ENCODE results near the gene NFE2L3.

DNA sequence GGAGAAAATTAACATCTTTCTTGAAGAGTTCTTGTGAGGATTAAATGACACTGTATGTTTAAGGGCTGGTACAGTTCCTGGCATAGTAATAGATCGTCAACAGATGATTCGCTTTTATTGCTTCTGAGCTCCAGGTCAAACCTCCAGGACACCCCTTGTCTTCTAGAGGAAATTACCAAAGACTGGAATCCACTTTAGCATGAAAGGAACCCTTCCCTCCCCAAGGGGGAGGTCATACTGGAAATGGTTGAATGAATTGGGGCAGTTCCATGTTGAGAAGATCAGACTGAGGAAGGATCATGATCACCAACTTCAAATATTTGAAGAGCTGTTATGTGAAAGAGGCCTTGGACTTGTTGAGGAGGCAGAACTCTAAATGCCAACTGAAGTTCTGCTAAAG is 8.9 kb downstream of the NFE2L3 start:
- TF ChIP-seq, protein P1, sequence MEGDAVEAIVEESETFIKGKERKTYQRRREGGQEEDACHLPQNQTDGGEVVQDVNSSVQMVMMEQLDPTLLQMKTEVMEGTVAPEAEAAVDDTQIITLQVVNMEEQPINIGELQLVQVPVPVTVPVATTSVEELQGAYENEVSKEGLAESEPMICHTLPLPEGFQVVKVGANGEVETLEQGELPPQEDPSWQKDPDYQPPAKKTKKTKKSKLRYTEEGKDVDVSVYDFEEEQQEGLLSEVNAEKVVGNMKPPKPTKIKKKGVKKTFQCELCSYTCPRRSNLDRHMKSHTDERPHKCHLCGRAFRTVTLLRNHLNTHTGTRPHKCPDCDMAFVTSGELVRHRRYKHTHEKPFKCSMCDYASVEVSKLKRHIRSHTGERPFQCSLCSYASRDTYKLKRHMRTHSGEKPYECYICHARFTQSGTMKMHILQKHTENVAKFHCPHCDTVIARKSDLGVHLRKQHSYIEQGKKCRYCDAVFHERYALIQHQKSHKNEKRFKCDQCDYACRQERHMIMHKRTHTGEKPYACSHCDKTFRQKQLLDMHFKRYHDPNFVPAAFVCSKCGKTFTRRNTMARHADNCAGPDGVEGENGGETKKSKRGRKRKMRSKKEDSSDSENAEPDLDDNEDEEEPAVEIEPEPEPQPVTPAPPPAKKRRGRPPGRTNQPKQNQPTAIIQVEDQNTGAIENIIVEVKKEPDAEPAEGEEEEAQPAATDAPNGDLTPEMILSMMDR (conservative IDR thresholded peaks at IDR 0.05; ENCODE audit: low read depth, low read length), result no peak
- no peak for TF ChIP-seq EZH2 (IDR thresholded peaks at IDR 0.05; ENCODE audit: borderline replicate concordance, low read depth, low read length, poor library complexity, severe bottlenecking)

Measured in A673 (cell line).